HCT116 (cell line): ENCODE measurements around the gene HDAC10.

Experiments
- CTCF ChIP-seq, 3 experiments: fragments of 200-600 bp in 1 of 3; sonication (generic) in 1 of 3; IDR thresholded peaks in 2 of 3; conservative IDR thresholded peaks in 1 of 3; 2 replicates each; pipeline ENCODE4 v1.5.1; 2012 to 2017; ENCODE audit warnings: low read depth in 2 of 3, low read length in 2 of 3, antibody characterized with exemption in 1 of 3, borderline replicate concordance in 1 of 3, control low read depth in 1 of 3, mild to moderate bottlenecking in 1 of 3, mixed read lengths in 1 of 3, mixed run types in 1 of 3, moderate library complexity in 1 of 3; ENCODE audit not compliant: insufficient read depth in 1 of 3
- ELF1 ChIP-seq: IDR thresholded peaks from 2 replicates; pipeline ENCODE4 v1.6.1; 2012; ENCODE audit warnings: low read depth, borderline replicate concordance
- EZH2phosphoT487 ChIP-seq: fragments of 200-600 bp; IDR thresholded peaks from 2 replicates; pipeline ENCODE4 v1.6.1; 2018; ENCODE audit warnings: antibody characterized with exemption, borderline replicate concordance
- POLR2A ChIP-seq: IDR thresholded peaks from 2 replicates; pipeline ENCODE4 v1.7.0; 2011; ENCODE audit warnings: borderline replicate concordance; ENCODE audit not compliant: insufficient read depth, insufficient read length; ENCODE audit errors: extremely low read depth
- REST ChIP-seq: IDR thresholded peaks from 2 replicates; pipeline ENCODE4 v1.6.1; 2012; ENCODE audit warnings: low read depth
- ZNF274 ChIP-seq: fragments of 200-500 bp; sonication (Bioruptor generic); IDR thresholded peaks from 2 replicates; pipeline ENCODE4 v1.6.1; 2014; ENCODE audit warnings: mild to moderate bottlenecking, low read depth, low read length, inconsistent platforms

- TF ChIP-seq CTCF (IDR thresholded peaks at IDR 0.05 in 2 of 3, conservative IDR thresholded peaks at IDR 0.05 in 1 of 3; ENCODE audit: borderline replicate concordance in 1 of 3, insufficient read depth in 1 of 3, low read depth in 2 of 3, low read length in 2 of 3): no peak
- no peak for TF ChIP-seq ZNF274
- no peak for TF ChIP-seq POLR2A
- no peak for TF ChIP-seq EZH2phosphoT487
- no peak for TF ChIP-seq REST
- no peak for TF ChIP-seq ELF1
These were observed 4.0 kb upstream of the HDAC10 start for GRCh38 chr22:50255099-50255498.
